Activated T-helper 17 cell treated with anti-CD3 and anti-CD28 coated beads, Interleukin-2, amount 50 U/mL, for 72 hours (primary cell): ENCODE measurements around the gene ETV3. TPM values are rescaled to one million over a fixed set of nuclear protein-coding genes. Genes with fewer than 3 reads are reported as not detected.

Source experiments
- ATAC-seq: fragments of 150-1000 bp; cut with Tn5 transposase; replicated peaks from 2 replicates; pipeline ENCODE4 v1.10.0; 2021; ENCODE audit warnings: mild to moderate bottlenecking, moderate library complexity
- H3K27ac Mint-ChIP-seq: one replicate; pipeline ENCODE4 v1.8.0; 2022; ENCODE audit warnings: mixed read lengths
- H3K27me3 Mint-ChIP-seq: one replicate; pipeline ENCODE4 v1.8.0; 2022; ENCODE audit warnings: mixed read lengths
- H3K36me3 Mint-ChIP-seq: one replicate; pipeline ENCODE4 v1.8.0; 2022; ENCODE audit warnings: low read depth, mild to moderate bottlenecking, mixed read lengths
- H3K4me1 Mint-ChIP-seq: one replicate; pipeline ENCODE4 v1.8.0; 2022; ENCODE audit warnings: mixed read lengths
- H3K4me3 Mint-ChIP-seq: one replicate; pipeline ENCODE4 v1.8.0; 2022; ENCODE audit warnings: mild to moderate bottlenecking, mixed read lengths
- H3K9me3 Mint-ChIP-seq: one replicate; pipeline ENCODE4 v1.8.0; 2022; ENCODE audit warnings: mixed read lengths
- total RNA-seq, 2 donors: library from RNA; stranded (reverse); gene quantifications; one replicate each; pipeline ENCODE4 v1.2.3, GENCODE V29; 2022

The ETV3 gene
- total RNA-seq, 2 donors from 2014 or later: 18.4 to 39.4 TPM

- H3K4me1 Mint-ChIP-seq: peaks cover 34% of the 10 kb centered on the region
- H3K4me3 Mint-ChIP-seq: no peak overlapping the region
- no peak overlapping the region for H3K27ac Mint-ChIP-seq
These were observed 14.3 kb upstream of the ETV3 start for GRCh38 chr1:157152510-157152909.

GRCh38 chr1:157151506-157151905 is 13.3 kb upstream of the ETV3 start:
- Mint-ChIP-seq H3K27me3 (peaks cover 5% of the 10 kb centered on the region), H3K4me1 (peaks cover 42% of the 10 kb centered on the region), H3K9me3 (no peaks in the 10 kb centered on the region), H3K36me3 (no peaks in the 10 kb centered on the region), H3K4me3 (no peak overlapping the region), H3K27ac (peak overlapping the region; percentile 37)
- ATAC-seq: no peak

More at GRCh38 chr1:157152510-157152909, 14.3 kb upstream of the ETV3 start:
- ATAC-seq: no peak
- Mint-ChIP-seq H3K36me3 (no peaks in the 10 kb centered on the region), H3K9me3 (no peaks in the 10 kb centered on the region), H3K27me3 (peaks cover 10% of the 10 kb centered on the region)

GRCh38 chr1:157151073-157151472 is 12.9 kb upstream of the ETV3 start:
- Mint-ChIP-seq H3K9me3 (no peaks in the 10 kb centered on the region), H3K4me1 (peaks cover 42% of the 10 kb centered on the region), H3K27me3 (peaks cover 3% of the 10 kb centered on the region), H3K4me3 (peak overlapping the region; percentile 19), H3K36me3 (no peaks in the 10 kb centered on the region), H3K27ac (peak overlapping the region; percentile 37)
- no peak for ATAC-seq

GRCh38 chr1:157150631-157151030 is 12.4 kb upstream of the ETV3 start:
- ATAC-seq: peak; percentile 36
- peak overlapping the region; percentile 37 for H3K27ac Mint-ChIP-seq
- no peaks in the 10 kb centered on the region for H3K9me3 Mint-ChIP-seq
- no peaks in the 10 kb centered on the region for H3K36me3 Mint-ChIP-seq
- H3K27me3 Mint-ChIP-seq: peaks cover 3% of the 10 kb centered on the region
- H3K4me3 Mint-ChIP-seq: peak overlapping the region; percentile 19
- peaks cover 39% of the 10 kb centered on the region for H3K4me1 Mint-ChIP-seq

- Mint-ChIP-seq H3K27me3 (peaks cover 3% of the 10 kb centered on the region), H3K36me3 (no peaks in the 10 kb centered on the region), H3K9me3 (no peaks in the 10 kb centered on the region), H3K27ac (no peak overlapping the region), H3K4me3 (no peak overlapping the region), H3K4me1 (peaks cover 29% of the 10 kb centered on the region)
- ATAC-seq: no peak
These were observed 9.9 kb upstream of the ETV3 start for GRCh38 chr1:157147906-157148700.

GRCh38 chr1:157147037-157147436 is 8.8 kb upstream of the ETV3 start:
- no peaks in the 10 kb centered on the region for H3K36me3 Mint-ChIP-seq
- no peaks in the 10 kb centered on the region for H3K9me3 Mint-ChIP-seq
- H3K4me1 Mint-ChIP-seq: peaks cover 29% of the 10 kb centered on the region
- peaks cover 3% of the 10 kb centered on the region for H3K27me3 Mint-ChIP-seq
- peak; percentile 67 for ATAC-seq
- H3K4me3 Mint-ChIP-seq: peak overlapping the region; percentile 14
- peak overlapping the region; percentile 53 for H3K27ac Mint-ChIP-seq

- peaks cover 29% of the 10 kb centered on the region for H3K4me1 Mint-ChIP-seq
- no peak overlapping the region for H3K27ac Mint-ChIP-seq
- no peaks in the 10 kb centered on the region for H3K36me3 Mint-ChIP-seq
- peaks cover 3% of the 10 kb centered on the region for H3K27me3 Mint-ChIP-seq
- no peak for ATAC-seq
- H3K9me3 Mint-ChIP-seq: no peaks in the 10 kb centered on the region
- no peak overlapping the region for H3K4me3 Mint-ChIP-seq
These were observed 8.0 kb upstream of the ETV3 start for GRCh38 chr1:157146244-157146643.

GRCh38 chr1:157145076-157145475 is 6.9 kb upstream of the ETV3 start:
- H3K9me3 Mint-ChIP-seq: no peaks in the 10 kb centered on the region
- no peaks in the 10 kb centered on the region for H3K36me3 Mint-ChIP-seq
- ATAC-seq: no peak
- no peak overlapping the region for H3K4me3 Mint-ChIP-seq
- H3K27me3 Mint-ChIP-seq: peaks cover 3% of the 10 kb centered on the region
- peaks cover 33% of the 10 kb centered on the region for H3K4me1 Mint-ChIP-seq
- no peak overlapping the region for H3K27ac Mint-ChIP-seq

- Mint-ChIP-seq H3K27ac (no peak overlapping the region), H3K36me3 (no peaks in the 10 kb centered on the region), H3K27me3 (peaks cover 3% of the 10 kb centered on the region), H3K4me1 (peaks cover 38% of the 10 kb centered on the region), H3K9me3 (no peaks in the 10 kb centered on the region), H3K4me3 (no peak overlapping the region)
- no peak for ATAC-seq
These were observed 6.3 kb upstream of the ETV3 start for GRCh38 chr1:157144509-157144908.

GRCh38 chr1:157142765-157143423 is 4.7 kb upstream of the ETV3 start:
- H3K27ac Mint-ChIP-seq: no peak overlapping the region
- H3K4me3 Mint-ChIP-seq: no peak overlapping the region
- no peaks in the 10 kb centered on the region for H3K27me3 Mint-ChIP-seq
- peaks cover 1% of the 10 kb centered on the region for H3K36me3 Mint-ChIP-seq
- H3K9me3 Mint-ChIP-seq: no peaks in the 10 kb centered on the region
- peaks cover 38% of the 10 kb centered on the region for H3K4me1 Mint-ChIP-seq
- peak; percentile 8 for ATAC-seq

GRCh38 chr1:157142201-157142600 is 4.0 kb upstream of the ETV3 start:
- Mint-ChIP-seq H3K27me3 (no peaks in the 10 kb centered on the region), H3K36me3 (peaks cover 8% of the 10 kb centered on the region), H3K27ac (peak overlapping the region; percentile 86), H3K9me3 (no peaks in the 10 kb centered on the region), H3K4me3 (no peak overlapping the region), H3K4me1 (peaks cover 34% of the 10 kb centered on the region)
- no peak for ATAC-seq

GRCh38 chr1:157141212-157141855 is 3.1 kb upstream of the ETV3 start:
- Mint-ChIP-seq H3K4me1 (peaks cover 33% of the 10 kb centered on the region), H3K9me3 (no peaks in the 10 kb centered on the region), H3K27me3 (no peaks in the 10 kb centered on the region), H3K4me3 (peak overlapping the region; percentile 93), H3K27ac (peak overlapping the region; percentile 86), H3K36me3 (peaks cover 17% of the 10 kb centered on the region)
- ATAC-seq: no peak

- Mint-ChIP-seq H3K36me3 (peaks cover 29% of the 10 kb centered on the region), H3K27me3 (no peaks in the 10 kb centered on the region), H3K9me3 (no peaks in the 10 kb centered on the region), H3K4me1 (peaks cover 45% of the 10 kb centered on the region), H3K4me3 (peak overlapping the region; percentile 93), H3K27ac (peak overlapping the region; percentile 86)
- peak; percentile 70 for ATAC-seq
These were observed 1.9 kb upstream of the ETV3 start for GRCh38 chr1:157140063-157140588.

- Mint-ChIP-seq H3K27ac (peak overlapping the region; percentile 86), H3K27me3 (no peaks in the 10 kb centered on the region), H3K4me3 (peak overlapping the region; percentile 93), H3K9me3 (no peaks in the 10 kb centered on the region), H3K36me3 (peaks cover 38% of the 10 kb centered on the region), H3K4me1 (peaks cover 52% of the 10 kb centered on the region)
- no peak for ATAC-seq
These were observed 989 bp upstream of the ETV3 start for GRCh38 chr1:157139052-157139715.
